BJ (cell line): ENCODE data around the gene CIROP. TPM values are rescaled to one million over a fixed set of nuclear protein-coding genes. Genes with fewer than 3 reads are reported as not detected.

ENCODE experiments used
- CTCF ChIA-PET: fragments of 350-600 bp; formaldehyde crosslinking; extraction: SDS; loops from one replicate; lab custom pipeline; 2021; ENCODE audit warnings: antibody characterized with exemption, inconsistent platforms; lab: Yijun Ruan, JAX
- POLR2A ChIA-PET: fragments of 300-600 bp; sonication (Branson Sonifier 250); formaldehyde crosslinking; extraction: SDS; loops from one replicate; lab custom pipeline; 2021; ENCODE audit warnings: antibody characterized with exemption; lab: Charles Lee
- DNase-seq: peaks from one replicate; pipeline ENCODE4 v3.0.0-alpha.2; 2011; ENCODE audit warnings: low read depth
- H3K27me3 ChIP-seq: 2 replicates; pipeline ENCODE4 v1.6.0; 2011; ENCODE audit warnings: low read length; ENCODE audit not compliant: control insufficient read depth, insufficient read depth
- H3K36me3 ChIP-seq: 2 replicates; pipeline ENCODE4 v1.5.1; 2011; ENCODE audit warnings: low read length; ENCODE audit not compliant: control insufficient read depth, insufficient read depth
- H3K4me3 ChIP-seq: 2 replicates; pipeline ENCODE4 v1.5.1; 2011; ENCODE audit warnings: low read depth, mild to moderate bottlenecking, control low read depth, low read length
- CTCF ChIP-seq: IDR thresholded peaks from 2 replicates; pipeline ENCODE4 v1.5.1; 2011; ENCODE audit warnings: low read depth, mild to moderate bottlenecking, control low read depth, inconsistent platforms, low read length, moderate library complexity; ENCODE audit not compliant: insufficient read depth
- polyA plus RNA-seq: library from polyadenylated mRNA; depleted of rRNA; stranded (reverse); fragments of >200 nt; gene quantifications from 2 replicates; pipeline ENCODE4 v1.2.3, GENCODE V29; 2011

CIROP gene
- polyA plus RNA-seq, 1 experiment, result 0.07 TPM

GRCh38 chr14:23121361-23121771 is 16.6 kb upstream of the CIROP start:
- H3K36me3 ChIP-seq, result no peaks in the 10 kb centered on the region
- POLR2A ChIA-PET, result no interaction called here
- CTCF ChIA-PET, result interaction anchor here (0.8 to 24.8 kb wide), 26 partner anchors 9 to 175 kb away, joined by 3 to 815 read pairs (median 11); partner anchors contain the start of genes ACIN1, C14orf119 and SLC7A8
- no peak overlapping the region for H3K4me3 ChIP-seq
- H3K27me3 ChIP-seq, result no peaks in the 10 kb centered on the region
- DNase-seq, result no peak
- no peak for TF ChIP-seq CTCF

GRCh38 chr14:23120541-23121251 is 15.9 kb upstream of the CIROP start:
- ChIA-PET CTCF (interaction anchor here (0.6 to 24.8 kb wide), 32 partner anchors 8 to 200 kb away, joined by 3 to 815 read pairs (median 7); partner anchors contain the start of genes ACIN1, AJUBA, C14orf119 and PABPN1), POLR2A (no interaction called here)

DNA sequence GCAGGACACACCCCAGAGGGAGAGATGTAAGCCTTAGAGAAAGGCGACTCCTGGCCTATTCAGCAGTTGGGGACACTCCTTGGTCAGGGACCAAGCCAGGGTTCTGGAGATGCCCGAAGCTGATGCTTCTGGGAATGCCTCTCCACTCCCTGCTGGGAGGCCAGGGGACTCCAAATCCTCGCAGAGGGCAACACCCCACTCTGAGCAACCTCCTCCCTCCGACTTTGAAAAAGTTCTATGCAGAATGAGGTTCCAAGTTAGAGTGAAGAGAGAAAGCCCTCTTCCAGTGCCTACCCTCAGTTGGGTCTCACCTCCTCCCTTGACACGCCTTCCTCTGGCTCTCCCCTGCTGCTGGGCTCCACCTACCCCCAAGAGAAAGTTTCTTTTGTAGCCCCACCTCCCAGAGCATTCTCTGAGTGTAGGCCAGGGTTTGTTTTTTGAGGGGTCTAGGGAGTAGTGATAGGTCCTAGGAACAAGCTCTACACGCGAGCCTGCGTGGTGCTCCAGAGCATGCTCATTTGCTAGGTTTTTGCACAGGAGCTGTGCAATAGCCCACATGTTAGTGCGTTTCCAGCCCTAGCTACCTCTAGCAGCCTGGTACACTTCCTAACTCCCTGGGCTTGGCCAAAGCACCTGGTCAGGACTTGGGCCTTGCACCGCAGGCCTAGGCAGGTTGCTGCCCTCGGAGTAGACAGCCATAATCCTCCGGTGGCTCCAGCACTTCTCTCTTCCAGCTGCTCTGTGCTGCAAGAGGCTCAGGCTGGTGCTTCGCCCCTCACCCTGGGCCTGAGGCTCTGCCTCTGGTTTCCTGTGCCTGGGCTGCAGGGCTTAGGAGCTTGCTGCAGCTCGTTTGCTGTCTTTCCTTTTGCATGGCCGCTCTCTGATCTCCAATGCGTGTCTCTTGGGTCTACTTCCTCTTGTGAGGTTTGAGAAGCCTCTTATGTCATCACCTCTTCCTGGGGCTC is 14.9 kb upstream of the CIROP start:
- H3K36me3 ChIP-seq, result no peaks in the 10 kb centered on the region
- ChIA-PET POLR2A (no interaction called here), CTCF (interaction anchor here (1.0 to 24.8 kb wide), 13 partner anchors 9 to 181 kb away, joined by 4 to 815 read pairs (median 15); partner anchors contain the start of genes AJUBA and SLC7A8)
- H3K27me3 ChIP-seq, result no peaks in the 10 kb centered on the region
- H3K4me3 ChIP-seq, result no peak overlapping the region
- DNase-seq, result no peak
- no peak for TF ChIP-seq CTCF

More at GRCh38 chr14:23120541-23121251, 15.9 kb upstream of the CIROP start:
- peak; percentile 100 for TF ChIP-seq CTCF
- Histone ChIP-seq H3K4me3 (no peak overlapping the region), H3K27me3 (no peaks in the 10 kb centered on the region), H3K36me3 (no peaks in the 10 kb centered on the region)
- DNase-seq, result no peak

DNA sequence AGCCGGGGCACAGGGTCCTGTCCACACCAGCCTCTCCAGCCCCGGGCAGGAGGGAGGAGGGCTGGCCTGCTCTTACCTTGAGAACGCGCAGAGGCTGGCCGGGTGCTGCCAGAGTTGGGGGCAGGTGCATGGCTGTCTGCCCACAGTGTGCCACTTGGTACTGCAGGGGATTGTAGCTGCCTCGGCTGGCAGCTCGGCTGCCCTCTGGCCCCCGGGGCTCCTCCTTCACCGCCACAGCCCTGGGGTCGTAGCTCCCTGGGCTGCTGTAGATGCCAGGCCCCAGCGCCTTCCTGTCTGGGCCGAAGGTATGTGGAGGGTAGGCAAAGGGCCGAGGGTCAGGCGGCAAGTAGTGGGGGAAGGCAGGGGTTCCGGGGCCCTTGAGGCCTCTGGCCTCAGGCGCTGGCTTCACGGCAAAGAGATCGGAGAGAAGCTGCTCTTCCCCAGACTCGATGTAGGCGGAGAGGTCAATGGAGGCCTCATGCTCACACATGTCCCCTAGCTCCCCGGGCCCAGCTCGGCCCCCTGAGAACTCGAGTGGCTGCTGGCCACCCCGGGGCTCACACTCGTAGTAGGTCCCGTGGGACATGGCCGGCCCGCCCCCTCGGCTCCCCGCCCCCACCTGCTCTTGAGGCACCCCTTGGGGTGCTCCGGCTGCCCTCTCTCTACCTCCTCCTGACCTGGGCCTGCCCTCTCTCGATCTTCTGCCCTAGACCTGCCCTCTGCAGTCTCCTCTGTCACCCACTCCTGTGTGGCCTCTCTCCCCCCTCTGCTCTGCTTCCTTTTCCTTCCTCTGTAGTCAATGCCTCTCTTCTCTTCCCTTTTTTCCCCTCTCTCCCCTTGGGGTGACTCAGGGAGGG is 13.9 kb upstream of the CIROP start, which contains the start of gene CEBPE:
Gene CEBPE, minus strand, starts transcription at position 750 of the 857 bp plus-strand sequence. Its CDS starts 164 bp downstream, at position 586.
- no peak for DNase-seq
- no peak for TF ChIP-seq CTCF
- Histone ChIP-seq H3K4me3 (no peak within 1 kb of the TSS), H3K36me3 (no peaks in the 10 kb centered on the region), H3K27me3 (no peaks in the 10 kb centered on the region)
- POLR2A ChIA-PET, result no interaction called here
- CTCF ChIA-PET, result interaction anchor here (3.6 to 24.8 kb wide), 2 partner anchors 50 to 60 kb away, joined by 17 to 815 read pairs; partner anchors contain the start of gene SLC7A8
